ENCODE data around the gene TRIM52. TPM values are rescaled to one million over a fixed set of nuclear protein-coding genes. Genes with fewer than 3 reads are reported as not detected.

The TRIM52 gene
- total and polyA plus RNA-seq, 9 of the 15 experiments (the other 6 are each of a cell fraction or from before 2014, with no cell fraction given) = 3.3 to 21.9 (median 13.5) TPM

DNA sequence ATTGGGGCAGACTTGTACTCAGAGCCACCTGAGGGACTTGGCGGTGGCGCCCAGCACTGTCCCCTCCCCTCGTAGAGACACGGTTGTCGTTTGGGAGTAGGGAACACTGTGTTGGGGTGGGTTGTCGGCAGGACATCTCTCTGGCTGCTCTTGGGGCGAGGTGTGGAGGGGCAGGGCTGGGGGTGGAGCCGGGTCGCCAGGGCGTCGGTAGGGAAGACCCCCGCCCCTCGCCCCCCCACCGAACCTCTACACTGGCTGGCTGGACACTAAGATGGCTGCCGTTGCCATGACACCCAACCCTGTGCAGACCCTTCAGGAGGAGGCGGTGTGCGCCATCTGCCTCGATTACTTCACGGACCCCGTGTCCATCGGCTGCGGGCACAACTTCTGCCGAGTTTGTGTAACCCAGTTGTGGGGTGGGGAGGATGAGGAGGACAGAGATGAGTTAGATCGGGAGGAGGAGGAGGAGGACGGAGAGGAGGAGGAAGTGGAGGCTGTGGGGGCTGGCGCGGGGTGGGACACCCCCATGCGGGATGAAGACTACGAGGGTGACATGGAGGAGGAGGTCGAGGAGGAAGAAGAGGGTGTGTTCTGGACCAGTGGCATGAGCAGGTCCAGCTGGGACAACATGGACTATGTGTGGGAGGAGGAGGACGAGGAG is 37.1 kb downstream of the TRIM52 start (continued):
- TF ChIP-seq, protein P1, sequence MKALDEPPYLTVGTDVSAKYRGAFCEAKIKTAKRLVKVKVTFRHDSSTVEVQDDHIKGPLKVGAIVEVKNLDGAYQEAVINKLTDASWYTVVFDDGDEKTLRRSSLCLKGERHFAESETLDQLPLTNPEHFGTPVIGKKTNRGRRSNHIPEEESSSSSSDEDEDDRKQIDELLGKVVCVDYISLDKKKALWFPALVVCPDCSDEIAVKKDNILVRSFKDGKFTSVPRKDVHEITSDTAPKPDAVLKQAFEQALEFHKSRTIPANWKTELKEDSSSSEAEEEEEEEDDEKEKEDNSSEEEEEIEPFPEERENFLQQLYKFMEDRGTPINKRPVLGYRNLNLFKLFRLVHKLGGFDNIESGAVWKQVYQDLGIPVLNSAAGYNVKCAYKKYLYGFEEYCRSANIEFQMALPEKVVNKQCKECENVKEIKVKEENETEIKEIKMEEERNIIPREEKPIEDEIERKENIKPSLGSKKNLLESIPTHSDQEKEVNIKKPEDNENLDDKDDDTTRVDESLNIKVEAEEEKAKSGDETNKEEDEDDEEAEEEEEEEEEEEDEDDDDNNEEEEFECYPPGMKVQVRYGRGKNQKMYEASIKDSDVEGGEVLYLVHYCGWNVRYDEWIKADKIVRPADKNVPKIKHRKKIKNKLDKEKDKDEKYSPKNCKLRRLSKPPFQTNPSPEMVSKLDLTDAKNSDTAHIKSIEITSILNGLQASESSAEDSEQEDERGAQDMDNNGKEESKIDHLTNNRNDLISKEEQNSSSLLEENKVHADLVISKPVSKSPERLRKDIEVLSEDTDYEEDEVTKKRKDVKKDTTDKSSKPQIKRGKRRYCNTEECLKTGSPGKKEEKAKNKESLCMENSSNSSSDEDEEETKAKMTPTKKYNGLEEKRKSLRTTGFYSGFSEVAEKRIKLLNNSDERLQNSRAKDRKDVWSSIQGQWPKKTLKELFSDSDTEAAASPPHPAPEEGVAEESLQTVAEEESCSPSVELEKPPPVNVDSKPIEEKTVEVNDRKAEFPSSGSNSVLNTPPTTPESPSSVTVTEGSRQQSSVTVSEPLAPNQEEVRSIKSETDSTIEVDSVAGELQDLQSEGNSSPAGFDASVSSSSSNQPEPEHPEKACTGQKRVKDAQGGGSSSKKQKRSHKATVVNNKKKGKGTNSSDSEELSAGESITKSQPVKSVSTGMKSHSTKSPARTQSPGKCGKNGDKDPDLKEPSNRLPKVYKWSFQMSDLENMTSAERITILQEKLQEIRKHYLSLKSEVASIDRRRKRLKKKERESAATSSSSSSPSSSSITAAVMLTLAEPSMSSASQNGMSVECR (CRISPR knock-in tag; IDR thresholded peaks at IDR 0.05) = no peak
- TF ChIP-seq SIRT6 (IDR thresholded peaks at IDR 0.05; ENCODE audit: low read depth, low read length) (no peak), SAP30 (IDR thresholded peaks at IDR 0.05; ENCODE audit: borderline replicate concordance, insufficient read depth, low read depth, low read length, poor library complexity, severe bottlenecking) (no peak), NONO (IDR thresholded peaks at IDR 0.05; ENCODE audit: low read depth in 2 of 2, low read length in 1 of 2) (no peak), HNRNPLL (IDR thresholded peaks at IDR 0.05; ENCODE audit: low read depth, low read length, poor library complexity, severe bottlenecking) (peak; percentile 26), ZBED1 (IDR thresholded peaks at IDR 0.05) (no peak), FIP1L1 (IDR thresholded peaks at IDR 0.05; ENCODE audit: low read depth, low read length, poor library complexity, severe bottlenecking) (no peak), OTX1 (CRISPR knock-in tag; IDR thresholded peaks at IDR 0.05) (peak; percentile 92), RBBP5 (IDR thresholded peaks at IDR 0.05; ENCODE audit: borderline replicate concordance, insufficient read depth, low read length, poor library complexity, severe bottlenecking) (no peak), SNIP1 (IDR thresholded peaks at IDR 0.05; ENCODE audit: low read depth) (no peak), ZKSCAN3 (CRISPR knock-in tag; IDR thresholded peaks at IDR 0.05) (no peak), EZH2 (IDR thresholded peaks at IDR 0.05; ENCODE audit: borderline replicate concordance, low read depth, low read length) (no peak), GATAD2A (IDR thresholded peaks at IDR 0.05) (no peak), SMAD1 (IDR thresholded peaks at IDR 0.05; ENCODE audit: low read depth, low read length, partially characterized antibody) (no peak), CBX8 (IDR thresholded peaks at IDR 0.05; ENCODE audit: borderline replicate concordance, extremely low read depth, low read depth, low read length, poor library complexity, severe bottlenecking) (no peak), KDM4B (IDR thresholded peaks at IDR 0.05; ENCODE audit: borderline replicate concordance in 2 of 2, low read depth in 1 of 2) (no peak)
- TF ChIP-seq, protein P2, sequence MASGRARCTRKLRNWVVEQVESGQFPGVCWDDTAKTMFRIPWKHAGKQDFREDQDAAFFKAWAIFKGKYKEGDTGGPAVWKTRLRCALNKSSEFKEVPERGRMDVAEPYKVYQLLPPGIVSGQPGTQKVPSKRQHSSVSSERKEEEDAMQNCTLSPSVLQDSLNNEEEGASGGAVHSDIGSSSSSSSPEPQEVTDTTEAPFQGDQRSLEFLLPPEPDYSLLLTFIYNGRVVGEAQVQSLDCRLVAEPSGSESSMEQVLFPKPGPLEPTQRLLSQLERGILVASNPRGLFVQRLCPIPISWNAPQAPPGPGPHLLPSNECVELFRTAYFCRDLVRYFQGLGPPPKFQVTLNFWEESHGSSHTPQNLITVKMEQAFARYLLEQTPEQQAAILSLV (tag; IDR thresholded peaks at IDR 0.05) = no peak
- TF ChIP-seq, protein P3, sequence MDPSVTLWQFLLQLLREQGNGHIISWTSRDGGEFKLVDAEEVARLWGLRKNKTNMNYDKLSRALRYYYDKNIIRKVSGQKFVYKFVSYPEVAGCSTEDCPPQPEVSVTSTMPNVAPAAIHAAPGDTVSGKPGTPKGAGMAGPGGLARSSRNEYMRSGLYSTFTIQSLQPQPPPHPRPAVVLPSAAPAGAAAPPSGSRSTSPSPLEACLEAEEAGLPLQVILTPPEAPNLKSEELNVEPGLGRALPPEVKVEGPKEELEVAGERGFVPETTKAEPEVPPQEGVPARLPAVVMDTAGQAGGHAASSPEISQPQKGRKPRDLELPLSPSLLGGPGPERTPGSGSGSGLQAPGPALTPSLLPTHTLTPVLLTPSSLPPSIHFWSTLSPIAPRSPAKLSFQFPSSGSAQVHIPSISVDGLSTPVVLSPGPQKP (CRISPR knock-in tag; IDR thresholded peaks at IDR 0.05) = no peak
- TF ChIP-seq, protein P4, sequence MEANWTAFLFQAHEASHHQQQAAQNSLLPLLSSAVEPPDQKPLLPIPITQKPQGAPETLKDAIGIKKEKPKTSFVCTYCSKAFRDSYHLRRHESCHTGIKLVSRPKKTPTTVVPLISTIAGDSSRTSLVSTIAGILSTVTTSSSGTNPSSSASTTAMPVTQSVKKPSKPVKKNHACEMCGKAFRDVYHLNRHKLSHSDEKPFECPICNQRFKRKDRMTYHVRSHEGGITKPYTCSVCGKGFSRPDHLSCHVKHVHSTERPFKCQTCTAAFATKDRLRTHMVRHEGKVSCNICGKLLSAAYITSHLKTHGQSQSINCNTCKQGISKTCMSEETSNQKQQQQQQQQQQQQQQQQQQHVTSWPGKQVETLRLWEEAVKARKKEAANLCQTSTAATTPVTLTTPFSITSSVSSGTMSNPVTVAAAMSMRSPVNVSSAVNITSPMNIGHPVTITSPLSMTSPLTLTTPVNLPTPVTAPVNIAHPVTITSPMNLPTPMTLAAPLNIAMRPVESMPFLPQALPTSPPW (CRISPR knock-in tag; IDR thresholded peaks at IDR 0.05) = peak; percentile 56
